NB4 (cell line): ENCODE results near the gene HMSD.
A peak's percentile ranks its signal among the peaks of the same experiment; 100 is the strongest.

Experiments used
- DNase-seq: peaks from one replicate; pipeline ENCODE4 v3.0.0; 2010; ENCODE audit warnings: low read depth
- H3K4me3 ChIP-seq: one replicate; pipeline ENCODE4 v1.5.1; 2011; ENCODE audit warnings: mild to moderate bottlenecking, low read depth, low read length, moderate library complexity
- MYC ChIP-seq: IDR thresholded peaks from 2 replicates; pipeline ENCODE4 v1.6.1; 2011; ENCODE audit warnings: low read depth, low read length
- POLR2A ChIP-seq: IDR thresholded peaks from 2 replicates; pipeline ENCODE4 v1.6.1; 2011; ENCODE audit warnings: mild to moderate bottlenecking; ENCODE audit not compliant: insufficient read length; ENCODE audit errors: extremely low read depth
- TF ChIP-seq, protein P1 (sequence below): IDR thresholded peaks from 2 replicates; pipeline ENCODE4 v1.6.1; 2011; ENCODE audit warnings: low read depth, low read length
- TF ChIP-seq, protein P2 (sequence below): IDR thresholded peaks from one replicate; pipeline ENCODE4 v1.5.1; 2012; ENCODE audit warnings: low read depth, low read length

The HMSD gene

DNA sequence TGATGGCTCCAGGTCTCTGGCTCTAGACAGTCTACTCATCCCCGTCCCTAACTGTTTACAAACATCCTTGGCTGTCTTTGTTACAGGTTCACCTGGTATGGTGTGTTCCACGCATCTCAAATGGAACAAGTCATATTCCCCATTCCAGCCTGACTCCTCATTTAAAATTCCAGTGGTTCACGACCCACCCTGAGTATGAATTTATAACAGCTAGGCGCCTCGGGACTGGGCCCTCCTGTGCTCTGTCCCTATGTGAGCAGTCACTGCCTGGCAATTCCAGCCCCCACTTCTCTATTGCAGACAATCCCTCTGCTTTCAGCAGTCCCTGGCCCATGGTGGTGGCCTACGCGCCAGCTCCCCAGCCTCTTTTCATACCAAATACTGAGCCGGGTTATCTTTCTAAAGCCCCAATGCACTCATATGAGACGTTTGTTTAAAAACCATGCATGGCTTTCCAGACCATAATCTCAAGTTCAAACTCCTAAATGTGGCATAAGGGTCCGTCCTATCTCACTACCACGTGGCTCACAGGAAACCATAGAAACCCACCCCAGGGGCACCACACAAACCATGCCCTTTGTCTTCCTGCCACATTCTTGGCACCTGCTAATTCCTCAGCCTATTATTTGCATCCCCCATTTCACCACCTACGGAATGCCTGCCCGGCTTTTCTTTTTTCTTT is 22.4 kb downstream of the HMSD start:
- no peak for TF ChIP-seq POLR2A
- no peak for TF ChIP-seq MYC
- no peak overlapping the region for H3K4me3 ChIP-seq

DNA sequence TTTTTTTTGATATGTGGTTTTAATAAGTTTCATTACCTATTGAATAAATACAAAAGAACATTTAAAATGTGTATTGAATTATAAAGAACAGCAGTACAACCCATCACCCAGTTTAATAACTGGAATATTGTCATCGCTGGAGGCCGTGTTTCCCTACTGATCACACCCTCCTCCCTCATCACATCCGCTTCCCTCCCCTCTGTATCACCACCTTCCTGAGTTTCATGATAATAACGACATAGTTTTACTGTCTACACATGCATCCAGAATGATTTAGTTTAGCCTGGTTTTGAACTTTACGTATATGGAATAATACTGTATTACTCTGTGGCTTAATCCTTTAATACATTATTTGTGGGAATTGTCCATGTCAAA is 22.9 kb downstream of the HMSD start:
- no peak overlapping the region for H3K4me3 ChIP-seq
- no peak for DNase-seq
- TF ChIP-seq POLR2A (no peak), MYC (no peak)
- TF ChIP-seq, protein P1, sequence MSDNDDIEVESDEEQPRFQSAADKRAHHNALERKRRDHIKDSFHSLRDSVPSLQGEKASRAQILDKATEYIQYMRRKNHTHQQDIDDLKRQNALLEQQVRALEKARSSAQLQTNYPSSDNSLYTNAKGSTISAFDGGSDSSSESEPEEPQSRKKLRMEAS = no peak
- TF ChIP-seq, protein P2, sequence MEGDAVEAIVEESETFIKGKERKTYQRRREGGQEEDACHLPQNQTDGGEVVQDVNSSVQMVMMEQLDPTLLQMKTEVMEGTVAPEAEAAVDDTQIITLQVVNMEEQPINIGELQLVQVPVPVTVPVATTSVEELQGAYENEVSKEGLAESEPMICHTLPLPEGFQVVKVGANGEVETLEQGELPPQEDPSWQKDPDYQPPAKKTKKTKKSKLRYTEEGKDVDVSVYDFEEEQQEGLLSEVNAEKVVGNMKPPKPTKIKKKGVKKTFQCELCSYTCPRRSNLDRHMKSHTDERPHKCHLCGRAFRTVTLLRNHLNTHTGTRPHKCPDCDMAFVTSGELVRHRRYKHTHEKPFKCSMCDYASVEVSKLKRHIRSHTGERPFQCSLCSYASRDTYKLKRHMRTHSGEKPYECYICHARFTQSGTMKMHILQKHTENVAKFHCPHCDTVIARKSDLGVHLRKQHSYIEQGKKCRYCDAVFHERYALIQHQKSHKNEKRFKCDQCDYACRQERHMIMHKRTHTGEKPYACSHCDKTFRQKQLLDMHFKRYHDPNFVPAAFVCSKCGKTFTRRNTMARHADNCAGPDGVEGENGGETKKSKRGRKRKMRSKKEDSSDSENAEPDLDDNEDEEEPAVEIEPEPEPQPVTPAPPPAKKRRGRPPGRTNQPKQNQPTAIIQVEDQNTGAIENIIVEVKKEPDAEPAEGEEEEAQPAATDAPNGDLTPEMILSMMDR = no peak

More for the DNA sequence above, 22.4 kb downstream of the HMSD start:
- DNase-seq = no peak

GRCh38 chr18:63974991-63975390 is 25.9 kb downstream of the HMSD start:
- H3K4me3 ChIP-seq = no peak overlapping the region
- TF ChIP-seq, protein P1 = no peak
- TF ChIP-seq MYC (no peak), POLR2A (no peak)
- TF ChIP-seq, protein P2 = peak; percentile 26
- peak; percentile 47 for DNase-seq

GRCh38 chr18:63975628-63976027 is 26.5 kb downstream of the HMSD start:
- no peak for TF ChIP-seq POLR2A
- TF ChIP-seq, protein P2 = no peak
- TF ChIP-seq MYC = no peak
- TF ChIP-seq, protein P1 = no peak
- no peak overlapping the region for H3K4me3 ChIP-seq
- DNase-seq = peak; percentile 28

DNA sequence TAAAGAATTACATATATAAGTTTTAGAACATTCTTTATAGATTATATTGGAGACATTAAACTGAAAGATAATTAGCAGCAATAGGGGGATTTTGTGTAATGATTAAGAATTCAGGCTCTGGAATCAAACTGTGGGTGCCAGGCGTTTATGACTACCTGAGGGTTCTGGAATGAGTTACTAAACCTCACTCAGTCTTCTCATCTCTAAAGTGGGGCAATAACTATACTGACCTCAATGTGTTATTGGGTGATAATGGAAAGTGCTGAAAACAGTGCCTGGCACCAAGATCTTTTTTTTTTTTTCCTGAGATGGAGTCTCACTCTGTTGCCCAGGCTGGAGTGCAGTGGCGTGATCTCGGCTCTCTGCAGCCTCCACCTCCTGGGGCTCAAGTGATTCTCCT is 27.9 kb downstream of the HMSD start:
- no peak overlapping the region for H3K4me3 ChIP-seq
- no peak for DNase-seq
- TF ChIP-seq POLR2A = no peak
- TF ChIP-seq, protein P2 = no peak
- TF ChIP-seq, protein P1 = no peak
- TF ChIP-seq MYC = no peak

- no peak overlapping the region for H3K4me3 ChIP-seq
- DNase-seq = peak; percentile 75
- TF ChIP-seq POLR2A = no peak
- TF ChIP-seq, protein P2 = peak; percentile 83
These were observed 30.4 kb downstream of the HMSD start for GRCh38 chr18:63979409-63979920.
